Endothelial cell of umbilical vein (primary cell): ENCODE results near the gene PAGR1.

Experiments used
- CTCF ChIP-seq, 2 donors: IDR thresholded peaks; 1 replicate in 1 of 2; 2 replicates in 1 of 2; pipeline ENCODE4 v1.5.1; 2011; ENCODE audit warnings: low read length in 2 of 2, mild to moderate bottlenecking in 2 of 2, moderate library complexity in 2 of 2, control low read depth in 1 of 2, inconsistent platforms in 1 of 2, low read depth in 1 of 2; ENCODE audit not compliant: insufficient read depth in 1 of 2; ENCODE audit errors: extremely low read depth in 1 of 2
- EZH2 ChIP-seq: IDR thresholded peaks from 2 replicates; pipeline ENCODE4 v1.6.1; 2012; ENCODE audit warnings: borderline replicate concordance, low read depth, mild to moderate bottlenecking, moderate library complexity, low read length, inconsistent platforms; ENCODE audit not compliant: severe bottlenecking
- FOS ChIP-seq: IDR thresholded peaks from 2 replicates; pipeline ENCODE4 v1.6.1; 2011; ENCODE audit warnings: mild to moderate bottlenecking, low read length, moderate library complexity, borderline replicate concordance; ENCODE audit not compliant: insufficient read depth
- JUN ChIP-seq: IDR thresholded peaks from 2 replicates; pipeline ENCODE4 v1.6.1; 2011; ENCODE audit warnings: borderline replicate concordance, low read depth; ENCODE audit not compliant: insufficient read length, insufficient read depth
- MAX ChIP-seq: IDR thresholded peaks from 2 replicates; pipeline ENCODE4 v1.6.1; 2011; ENCODE audit not compliant: insufficient read depth, insufficient read length
- MYC ChIP-seq: IDR thresholded peaks from one replicate; pipeline ENCODE4 v1.6.1; 2011; ENCODE audit warnings: mild to moderate bottlenecking, low read depth, low read length
- POLR2A ChIP-seq: IDR thresholded peaks from 2 replicates; pipeline ENCODE4 v1.6.1; 2012; ENCODE audit warnings: low read depth, mild to moderate bottlenecking, control low read depth, low read length
- POLR2AphosphoS5 ChIP-seq: IDR thresholded peaks from 2 replicates; pipeline ENCODE4 v1.6.1; 2012; ENCODE audit warnings: low read depth, mild to moderate bottlenecking, control low read depth, low read length, moderate library complexity; ENCODE audit not compliant: insufficient read depth

- TF ChIP-seq POLR2A, result no peak
- no peak for TF ChIP-seq CTCF (IDR thresholded peaks at IDR 0.05; ENCODE audit: extremely low read depth in 1 of 2, insufficient read depth in 1 of 2, low read depth in 1 of 2, low read length in 2 of 2)
- TF ChIP-seq MAX, result no peak
- TF ChIP-seq EZH2, result no peak
- TF ChIP-seq POLR2AphosphoS5, result no peak
- no peak for TF ChIP-seq JUN
- TF ChIP-seq FOS, result no peak
- TF ChIP-seq MYC, result no peak
Observed at GRCh38 chr16:29860218-29860617, 44.3 kb downstream of the PAGR1 start.
